ENCODE measurements around the gene HAUS8. TPM values are rescaled to one million over a fixed set of nuclear protein-coding genes. Genes with fewer than 3 reads are reported as not detected.

HAUS8 gene
- total and polyA plus RNA-seq, 2 donors (not counting 3 experiments of a cell fraction or from before 2014, with no cell fraction given): 9.6 to 30.3 TPM

Other genes with a start within 250 kb of the HAUS8 start
- gene SIN3B, start 246.1 kb downstream of the HAUS8 start, total RNA-seq: 69.2 and 75.0 TPM in 2 replicates
- 42.8 and 46.2 TPM in 2 replicates for gene SIN3B, start 246.1 kb downstream of the HAUS8 start, polyA plus RNA-seq
- gene F2RL3, start 186.5 kb downstream of the HAUS8 start, total RNA-seq: 1.2 TPM in 2 replicates
- gene F2RL3, start 186.5 kb downstream of the HAUS8 start, polyA plus RNA-seq: 0.76 and 1.7 TPM in 2 replicates
- 2.2 and 2.9 TPM in 2 replicates for gene CPAMD8, start 48.6 kb downstream of the HAUS8 start, total RNA-seq
- gene CPAMD8, start 48.6 kb downstream of the HAUS8 start, polyA plus RNA-seq: 3.9 and 5.3 TPM in 2 replicates
- 119 and 124 TPM in 2 replicates for gene MYO9B, start 325 bp upstream of the HAUS8 start, total RNA-seq
- 64.4 and 69.8 TPM in 2 replicates for gene MYO9B, start 325 bp upstream of the HAUS8 start, polyA plus RNA-seq
- 21.2 and 21.3 TPM in 2 replicates for gene USE1, start 139.9 kb upstream of the HAUS8 start, total RNA-seq
- gene USE1, start 139.9 kb upstream of the HAUS8 start, polyA plus RNA-seq: 27.6 and 29.8 TPM in 2 replicates
- 12.5 and 13.0 TPM in 2 replicates for gene OCEL1, start 150.8 kb upstream of the HAUS8 start, total RNA-seq
- gene OCEL1, start 150.8 kb upstream of the HAUS8 start, polyA plus RNA-seq: 7.4 and 7.7 TPM in 2 replicates
- 36.1 and 39.2 TPM in 2 replicates for gene NR2F6, start 170.5 kb upstream of the HAUS8 start, total RNA-seq
- gene NR2F6, start 170.5 kb upstream of the HAUS8 start, polyA plus RNA-seq: 38.9 and 53.7 TPM in 2 replicates
- gene USHBP1, start 189.3 kb upstream of the HAUS8 start, total RNA-seq: 14.8 and 19.4 TPM in 2 replicates
- 16.2 and 20.4 TPM in 2 replicates for gene USHBP1, start 189.3 kb upstream of the HAUS8 start, polyA plus RNA-seq
- 110 and 118 TPM in 2 replicates for gene BABAM1, start 192.0 kb upstream of the HAUS8 start, total RNA-seq
- gene BABAM1, start 192.0 kb upstream of the HAUS8 start, polyA plus RNA-seq: 129 and 140 TPM in 2 replicates
- 3.1 and 5.2 TPM in 2 replicates for gene ANKLE1, start 206.4 kb upstream of the HAUS8 start, total RNA-seq
- gene ANKLE1, start 206.4 kb upstream of the HAUS8 start, polyA plus RNA-seq: 1.9 and 2.8 TPM in 2 replicates
- 5.9 and 6.8 TPM in 2 replicates for gene ABHD8, start 228.0 kb upstream of the HAUS8 start, total RNA-seq
- gene ABHD8, start 228.0 kb upstream of the HAUS8 start, polyA plus RNA-seq: 8.7 and 12.7 TPM in 2 replicates
- 55.7 and 61.6 TPM in 2 replicates for gene MRPL34, start 230.4 kb upstream of the HAUS8 start, total RNA-seq
- 45.5 and 50.1 TPM in 2 replicates for gene MRPL34, start 230.4 kb upstream of the HAUS8 start, polyA plus RNA-seq
- 64.7 and 81.1 TPM in 2 replicates for gene DDA1, start 234.1 kb upstream of the HAUS8 start, total RNA-seq
- gene DDA1, start 234.1 kb upstream of the HAUS8 start, polyA plus RNA-seq: 52.9 and 60.5 TPM in 2 replicates